SU-DHL-6 (cell line): ENCODE results near the gene VGLL3.

Experiments used
- H2AFZ ChIP-seq: fragments of 200-600 bp; sonication (generic); 2 replicates; pipeline ENCODE4 v1.6.1; 2014; ENCODE audit warnings: low read depth, mild to moderate bottlenecking, moderate library complexity, mixed read lengths, antibody characterized with exemption, low read length; ENCODE audit not compliant: severe bottlenecking
- H3F3A ChIP-seq: fragments of 200-600 bp; shearing (Covaris generic); 2 replicates; pipeline ENCODE4 v1.6.0; 2016; ENCODE audit warnings: antibody characterized with exemption, mild to moderate bottlenecking; ENCODE audit not compliant: insufficient read depth
- H3K27ac ChIP-seq: fragments of 200-600 bp; sonication (generic); 2 replicates; pipeline ENCODE4 v1.5.1; 2016; ENCODE audit warnings: low read depth, mild to moderate bottlenecking, low read length, moderate library complexity, mixed read lengths
- H3K27me3 ChIP-seq: fragments of 200-600 bp; sonication (generic), shearing (Covaris generic); 2 replicates; pipeline ENCODE4 v1.6.0; 2014; ENCODE audit warnings: mild to moderate bottlenecking, low read length
- H3K36me3 ChIP-seq: fragments of 200-600 bp; sonication (generic); 2 replicates; pipeline ENCODE4 v1.6.1; 2014; ENCODE audit warnings: mild to moderate bottlenecking, low read length, mixed read lengths
- H3K4me2 ChIP-seq: fragments of 300-600, 200-600 bp; shearing (Covaris generic), sonication (generic); 2 replicates; pipeline ENCODE4 v1.6.0; 2014; ENCODE audit warnings: low read length, low read depth, mild to moderate bottlenecking; ENCODE audit not compliant: poor library complexity, severe bottlenecking
- H3K4me3 ChIP-seq: fragments of 200-600 bp; sonication (generic); 2 replicates; pipeline ENCODE4 v1.5.1; 2014; ENCODE audit warnings: antibody characterized with exemption, low read length, mild to moderate bottlenecking, mixed read lengths; ENCODE audit not compliant: insufficient read depth, poor library complexity, severe bottlenecking
- H3K79me2 ChIP-seq: fragments of 200-600 bp; sonication (generic); 2 replicates; pipeline ENCODE4 v1.6.1; 2014; ENCODE audit warnings: mild to moderate bottlenecking, low read length, moderate library complexity; ENCODE audit not compliant: insufficient read depth
- H3K9ac ChIP-seq: fragments of 200-600 bp; sonication (generic); 2 replicates; pipeline ENCODE4 v1.7.0; 2014; ENCODE audit warnings: mild to moderate bottlenecking, low read length
- H3K9me2 ChIP-seq: fragments of 200-600 bp; sonication (generic); replicated peaks from 2 replicates; pipeline ENCODE4 v1.6.1; 2014; ENCODE audit warnings: low read length; ENCODE audit not compliant: insufficient read depth
- H3K9me3 ChIP-seq: fragments of 200-600 bp; sonication (generic); 2 replicates; pipeline ENCODE4 v1.6.1; 2014; ENCODE audit warnings: low read length, mixed read lengths; ENCODE audit not compliant: insufficient read depth
- H4K20me1 ChIP-seq: fragments of 200-600 bp; sonication (generic); 2 replicates; pipeline ENCODE4 v1.6.1; 2014; ENCODE audit warnings: low read depth, mild to moderate bottlenecking, antibody characterized with exemption, low read length, moderate library complexity, mixed read lengths
- CTCF ChIP-seq: fragments of 200-600 bp; sonication (generic); IDR thresholded peaks from one replicate; pipeline ENCODE4 v1.5.1; 2017; ENCODE audit warnings: antibody characterized with exemption, mild to moderate bottlenecking, low read length, moderate library complexity; ENCODE audit not compliant: insufficient read depth, poor library complexity, severe bottlenecking
- EZH2phosphoT487 ChIP-seq: fragments of 200-600 bp; sonication (generic), shearing (Covaris generic); conservative IDR thresholded peaks from 2 replicates; pipeline ENCODE4 v1.6.1; 2018; ENCODE audit warnings: mild to moderate bottlenecking, antibody characterized with exemption, low read length, moderate library complexity, mixed read lengths

Gene VGLL3

DNA sequence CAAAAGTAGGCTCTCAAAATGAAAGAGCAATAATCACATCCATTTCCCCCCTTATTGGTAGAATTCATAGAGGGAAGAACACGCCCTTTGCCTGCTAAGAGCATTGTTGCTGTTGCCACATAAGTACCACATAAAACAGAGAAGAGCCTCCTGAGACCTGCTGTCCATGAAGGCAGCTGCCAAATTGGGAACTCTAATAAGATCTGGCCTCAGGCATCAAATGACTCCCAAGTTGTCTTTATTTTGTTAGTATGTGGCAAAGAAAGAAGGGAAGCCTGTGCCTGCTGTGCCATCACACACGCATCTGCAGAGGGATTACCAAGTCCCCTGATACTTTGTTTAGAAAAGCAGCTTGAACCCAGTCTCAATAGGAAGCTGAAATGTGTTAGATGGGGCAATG, 23.9 kb downstream of the VGLL3 start:
- H3K9me2 ChIP-seq: no peaks in the 10 kb centered on the region
- TF ChIP-seq EZH2phosphoT487: no peak
- no peak for TF ChIP-seq CTCF
- H3K27me3 ChIP-seq: no peaks in the 10 kb centered on the region
- H3K79me2 ChIP-seq: no peaks in the 10 kb centered on the region
- H3K36me3 ChIP-seq: no peaks in the 10 kb centered on the region
- H3K9me3 ChIP-seq: no peaks in the 10 kb centered on the region
- H3K9ac ChIP-seq: no peak overlapping the region
- no peaks in the 10 kb centered on the region for H4K20me1 ChIP-seq
- H3K4me3 ChIP-seq: no peak overlapping the region
- no peak overlapping the region for H3K4me2 ChIP-seq
- no peaks in the 10 kb centered on the region for H3F3A ChIP-seq
- H3K27ac ChIP-seq: no peak overlapping the region
- H2AFZ ChIP-seq: no peak overlapping the region

DNA sequence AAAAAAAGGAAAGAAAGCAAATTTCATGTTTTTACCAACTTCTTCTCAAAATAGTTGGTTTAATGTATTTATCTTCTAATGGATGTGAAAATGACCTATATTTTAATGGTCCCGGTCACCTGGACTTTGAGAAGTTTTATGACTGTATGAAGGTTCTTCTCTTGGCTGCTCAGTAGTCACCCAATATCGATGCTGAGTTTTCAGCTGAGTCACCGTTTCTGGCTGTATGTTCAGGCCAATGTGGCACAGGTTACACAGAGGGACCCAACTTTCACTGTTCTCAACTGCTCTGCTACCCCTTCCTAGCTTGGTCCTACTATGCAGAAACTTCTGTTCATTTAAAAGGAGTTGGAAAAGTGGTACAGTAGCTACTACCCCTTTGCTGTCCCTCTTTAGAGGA, 25.8 kb downstream of the VGLL3 start:
- H3F3A ChIP-seq: no peaks in the 10 kb centered on the region
- no peak overlapping the region for H3K4me2 ChIP-seq
- no peaks in the 10 kb centered on the region for H3K9me3 ChIP-seq
- H3K4me3 ChIP-seq: no peak overlapping the region
- no peak overlapping the region for H3K27ac ChIP-seq
- no peak overlapping the region for H3K9ac ChIP-seq
- H2AFZ ChIP-seq: no peak overlapping the region
- TF ChIP-seq EZH2phosphoT487 (no peak), CTCF (no peak)
- no peaks in the 10 kb centered on the region for H3K27me3 ChIP-seq
- H4K20me1 ChIP-seq: no peaks in the 10 kb centered on the region
- H3K36me3 ChIP-seq: no peaks in the 10 kb centered on the region
- no peaks in the 10 kb centered on the region for H3K79me2 ChIP-seq
- H3K9me2 ChIP-seq: no peaks in the 10 kb centered on the region

DNA sequence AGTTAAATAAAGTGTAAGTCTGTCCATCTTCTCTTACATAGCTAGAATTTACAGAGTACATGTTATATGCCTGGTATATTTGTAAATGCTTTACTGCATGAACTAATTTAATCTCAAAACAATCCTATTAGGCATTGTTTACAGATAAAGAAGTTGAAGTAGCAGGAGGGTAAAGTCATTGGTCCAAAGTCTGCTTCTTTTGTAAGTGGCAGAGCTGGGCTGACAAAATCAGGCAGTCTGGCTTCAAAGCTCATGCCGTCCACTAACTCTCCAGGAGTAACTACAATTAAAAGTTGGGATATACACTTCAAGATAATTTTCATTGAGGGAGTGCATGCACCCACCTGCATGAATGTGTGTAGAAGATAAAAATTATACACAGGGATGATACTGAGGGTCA, 27.3 kb downstream of the VGLL3 start:
- Histone ChIP-seq H3K4me2 (no peak overlapping the region), H3K9me3 (no peaks in the 10 kb centered on the region), H3K27ac (no peak overlapping the region), H3K79me2 (no peaks in the 10 kb centered on the region), H3K27me3 (no peaks in the 10 kb centered on the region), H3K9ac (no peak overlapping the region), H4K20me1 (no peaks in the 10 kb centered on the region), H3K9me2 (no peaks in the 10 kb centered on the region), H3K36me3 (no peaks in the 10 kb centered on the region), H3F3A (no peaks in the 10 kb centered on the region), H3K4me3 (no peak overlapping the region), H2AFZ (no peak overlapping the region)
- TF ChIP-seq CTCF (no peak), EZH2phosphoT487 (no peak)

GRCh38 chr3:86961297-86961696, 29.7 kb downstream of the VGLL3 start:
- Histone ChIP-seq H3K27ac (no peak overlapping the region), H3K4me3 (no peak overlapping the region), H3F3A (no peaks in the 10 kb centered on the region), H2AFZ (no peak overlapping the region), H3K9me2 (no peaks in the 10 kb centered on the region), H3K4me2 (no peak overlapping the region), H3K9me3 (no peaks in the 10 kb centered on the region), H3K36me3 (no peaks in the 10 kb centered on the region), H3K27me3 (no peaks in the 10 kb centered on the region), H3K9ac (no peak overlapping the region), H4K20me1 (no peaks in the 10 kb centered on the region), H3K79me2 (no peaks in the 10 kb centered on the region)
- TF ChIP-seq CTCF: no peak
- no peak for TF ChIP-seq EZH2phosphoT487
